C4-2B (cell line): ENCODE data around the gene PLPP2.

Source experiments
- H3K27ac ChIP-seq: fragments of 450-650 bp; 2 replicates; pipeline ENCODE4 v1.5.1; 2017
- CTCF ChIP-seq: fragments of 450-650 bp; conservative IDR thresholded peaks from 2 replicates; pipeline ENCODE4 v1.5.1; 2017; ENCODE audit warnings: mild to moderate bottlenecking
- ZFX ChIP-seq: fragments of 450-650 bp; IDR thresholded peaks from 2 replicates; pipeline ENCODE4 v1.6.1; 2017

Gene PLPP2

GRCh38 chr19:325937-326565 lies 34.8 kb upstream of the PLPP2 start:
- no peak for TF ChIP-seq CTCF
- TF ChIP-seq ZFX, result no peak
- no peak overlapping the region for H3K27ac ChIP-seq

GRCh38 chr19:325173-325936 lies 34.2 kb upstream of the PLPP2 start:
- TF ChIP-seq ZFX (no peak), CTCF (no peak)
- H3K27ac ChIP-seq, result no peak overlapping the region

- no peak overlapping the region for H3K27ac ChIP-seq
- TF ChIP-seq ZFX (no peak), CTCF (no peak)
Measured at GRCh38 chr19:324716-325115, 33.5 kb upstream of the PLPP2 start.

- no peak overlapping the region for H3K27ac ChIP-seq
- TF ChIP-seq CTCF, result no peak
- no peak for TF ChIP-seq ZFX
Measured at GRCh38 chr19:322616-323015, 31.4 kb upstream of the PLPP2 start.

- no peak for TF ChIP-seq CTCF
- no peak for TF ChIP-seq ZFX
- no peak overlapping the region for H3K27ac ChIP-seq
Measured at GRCh38 chr19:318509-318774, 27.2 kb upstream of the PLPP2 start.

GRCh38 chr19:317710-318508 lies 26.7 kb upstream of the PLPP2 start:
- no peak for TF ChIP-seq CTCF
- TF ChIP-seq ZFX, result no peak
- H3K27ac ChIP-seq, result no peak overlapping the region

- TF ChIP-seq CTCF (no peak), ZFX (no peak)
- no peak overlapping the region for H3K27ac ChIP-seq
Measured at GRCh38 chr19:315811-316210, 24.6 kb upstream of the PLPP2 start.
